Panc1 (cell line): ENCODE data around the gene CDC6.

Experiments
- POLR2AphosphoS5 ChIP-seq: IDR thresholded peaks from 2 replicates; pipeline ENCODE4 v1.6.1; 2012; ENCODE audit warnings: mild to moderate bottlenecking, low read depth, low read length, moderate library complexity
- REST ChIP-seq, 2 experiments: IDR thresholded peaks; 2 replicates each; pipeline ENCODE4 v1.6.1; 2011 to 2012; ENCODE audit warnings: low read depth in 2 of 2, control low read depth in 1 of 2, low read length in 1 of 2, mild to moderate bottlenecking in 1 of 2, moderate library complexity in 1 of 2; ENCODE audit not compliant: insufficient read depth in 1 of 2
- SIN3A ChIP-seq: IDR thresholded peaks from 2 replicates; pipeline ENCODE4 v1.6.1; 2012; ENCODE audit warnings: low read depth, mild to moderate bottlenecking, low read length, moderate library complexity, borderline replicate concordance; ENCODE audit not compliant: insufficient read depth
- TCF7L2 ChIP-seq: IDR thresholded peaks from 2 replicates; pipeline ENCODE4 v1.6.1; 2011; ENCODE audit warnings: mild to moderate bottlenecking, low read depth, low read length, inconsistent platforms
- TF ChIP-seq, protein P1 (sequence below): fragments of 450-650 bp; IDR thresholded peaks from 2 replicates; pipeline ENCODE4 v1.5.1; 2017; ENCODE audit warnings: mild to moderate bottlenecking

- TF ChIP-seq POLR2AphosphoS5 (no peak), REST (IDR thresholded peaks at IDR 0.05; ENCODE audit: insufficient read depth in 1 of 2, low read depth in 2 of 2, low read length in 1 of 2) (no peak), SIN3A (no peak), TCF7L2 (no peak)
- TF ChIP-seq, protein P1, sequence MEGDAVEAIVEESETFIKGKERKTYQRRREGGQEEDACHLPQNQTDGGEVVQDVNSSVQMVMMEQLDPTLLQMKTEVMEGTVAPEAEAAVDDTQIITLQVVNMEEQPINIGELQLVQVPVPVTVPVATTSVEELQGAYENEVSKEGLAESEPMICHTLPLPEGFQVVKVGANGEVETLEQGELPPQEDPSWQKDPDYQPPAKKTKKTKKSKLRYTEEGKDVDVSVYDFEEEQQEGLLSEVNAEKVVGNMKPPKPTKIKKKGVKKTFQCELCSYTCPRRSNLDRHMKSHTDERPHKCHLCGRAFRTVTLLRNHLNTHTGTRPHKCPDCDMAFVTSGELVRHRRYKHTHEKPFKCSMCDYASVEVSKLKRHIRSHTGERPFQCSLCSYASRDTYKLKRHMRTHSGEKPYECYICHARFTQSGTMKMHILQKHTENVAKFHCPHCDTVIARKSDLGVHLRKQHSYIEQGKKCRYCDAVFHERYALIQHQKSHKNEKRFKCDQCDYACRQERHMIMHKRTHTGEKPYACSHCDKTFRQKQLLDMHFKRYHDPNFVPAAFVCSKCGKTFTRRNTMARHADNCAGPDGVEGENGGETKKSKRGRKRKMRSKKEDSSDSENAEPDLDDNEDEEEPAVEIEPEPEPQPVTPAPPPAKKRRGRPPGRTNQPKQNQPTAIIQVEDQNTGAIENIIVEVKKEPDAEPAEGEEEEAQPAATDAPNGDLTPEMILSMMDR = no peak
Observed at GRCh38 chr17:40295488-40296436, 8.1 kb downstream of the CDC6 start.
